ENCODE results near the gene CAMK2A.

CAMK2A gene

DNA sequence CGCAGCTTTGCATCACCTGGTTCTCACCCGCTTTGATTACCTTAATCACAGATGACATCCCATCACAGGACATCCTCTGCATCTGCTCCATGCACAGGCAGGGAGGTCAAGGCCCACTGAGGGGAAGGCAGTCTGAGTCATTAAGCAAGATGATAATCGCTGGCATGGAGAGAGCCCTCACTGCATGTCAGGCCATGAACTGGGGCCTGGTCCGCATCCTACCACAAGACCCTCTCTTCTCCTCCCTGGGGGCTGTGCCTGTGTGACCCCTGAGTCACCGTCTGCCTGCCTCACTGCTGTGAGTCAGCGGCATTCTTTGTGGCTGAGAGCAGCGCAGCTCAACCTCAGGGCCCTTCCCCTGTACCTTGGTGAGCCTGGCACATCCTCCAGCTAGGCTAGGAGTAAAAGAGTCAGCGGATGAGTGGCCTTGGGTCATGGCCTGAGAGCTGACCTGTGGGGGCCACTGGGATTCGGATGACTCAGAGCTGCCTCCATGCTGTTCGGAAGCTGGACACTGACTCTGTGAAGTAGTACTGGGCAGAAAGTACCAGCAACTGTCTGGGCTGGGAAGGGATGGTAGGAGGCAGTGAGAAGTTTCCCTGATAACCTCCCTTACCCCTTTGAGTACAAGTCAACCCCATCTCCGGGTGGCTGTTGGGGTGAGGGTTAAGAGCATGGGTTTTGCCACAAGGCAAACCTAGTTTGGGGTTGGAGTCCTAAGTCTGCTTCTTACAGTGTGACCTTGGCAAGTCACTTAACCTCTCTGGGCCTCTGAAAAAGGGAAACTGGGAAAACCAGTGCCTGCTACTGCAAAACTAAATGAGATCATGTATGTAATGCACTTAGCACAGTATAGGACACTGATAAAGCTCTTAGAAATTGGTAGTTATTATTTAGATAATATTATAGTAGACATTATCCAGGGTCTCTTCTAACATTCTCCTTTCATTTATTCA lies 27.8 kb upstream of the CAMK2A start:
- no peak overlapping the region for H3K4me3 ChIP-seq (ENCODE audit: low read length)
- DNase-seq (ENCODE audit: low read depth), result peak; percentile 99
- TF ChIP-seq, protein P1, sequence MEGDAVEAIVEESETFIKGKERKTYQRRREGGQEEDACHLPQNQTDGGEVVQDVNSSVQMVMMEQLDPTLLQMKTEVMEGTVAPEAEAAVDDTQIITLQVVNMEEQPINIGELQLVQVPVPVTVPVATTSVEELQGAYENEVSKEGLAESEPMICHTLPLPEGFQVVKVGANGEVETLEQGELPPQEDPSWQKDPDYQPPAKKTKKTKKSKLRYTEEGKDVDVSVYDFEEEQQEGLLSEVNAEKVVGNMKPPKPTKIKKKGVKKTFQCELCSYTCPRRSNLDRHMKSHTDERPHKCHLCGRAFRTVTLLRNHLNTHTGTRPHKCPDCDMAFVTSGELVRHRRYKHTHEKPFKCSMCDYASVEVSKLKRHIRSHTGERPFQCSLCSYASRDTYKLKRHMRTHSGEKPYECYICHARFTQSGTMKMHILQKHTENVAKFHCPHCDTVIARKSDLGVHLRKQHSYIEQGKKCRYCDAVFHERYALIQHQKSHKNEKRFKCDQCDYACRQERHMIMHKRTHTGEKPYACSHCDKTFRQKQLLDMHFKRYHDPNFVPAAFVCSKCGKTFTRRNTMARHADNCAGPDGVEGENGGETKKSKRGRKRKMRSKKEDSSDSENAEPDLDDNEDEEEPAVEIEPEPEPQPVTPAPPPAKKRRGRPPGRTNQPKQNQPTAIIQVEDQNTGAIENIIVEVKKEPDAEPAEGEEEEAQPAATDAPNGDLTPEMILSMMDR (conservative IDR thresholded peaks at IDR 0.05; ENCODE audit: low read depth, low read length), result no peak

DNA sequence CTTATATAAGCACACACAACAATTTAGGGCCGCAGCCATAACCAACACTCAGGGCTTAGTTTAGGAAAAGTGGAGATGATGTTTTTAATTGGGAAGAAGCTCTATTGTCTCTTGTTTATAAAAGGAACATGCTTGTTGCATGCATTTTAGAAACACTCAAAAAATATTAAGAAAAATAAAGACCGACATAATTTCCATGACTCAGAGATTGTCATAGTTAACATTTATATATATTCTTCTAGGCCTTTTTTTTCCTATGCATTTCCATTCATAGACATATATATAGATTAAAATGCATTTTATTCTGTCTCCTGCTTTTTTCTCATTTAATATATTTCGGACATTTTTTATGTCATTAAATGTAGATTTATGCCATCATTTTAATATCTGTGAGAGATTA lies 26.7 kb upstream of the CAMK2A start:
- DNase-seq (ENCODE audit: low read depth), result no peak
- no peak overlapping the region for H3K4me3 ChIP-seq (ENCODE audit: low read length)
- TF ChIP-seq, protein P1 (conservative IDR thresholded peaks at IDR 0.05; ENCODE audit: low read depth, low read length), result no peak

DNA sequence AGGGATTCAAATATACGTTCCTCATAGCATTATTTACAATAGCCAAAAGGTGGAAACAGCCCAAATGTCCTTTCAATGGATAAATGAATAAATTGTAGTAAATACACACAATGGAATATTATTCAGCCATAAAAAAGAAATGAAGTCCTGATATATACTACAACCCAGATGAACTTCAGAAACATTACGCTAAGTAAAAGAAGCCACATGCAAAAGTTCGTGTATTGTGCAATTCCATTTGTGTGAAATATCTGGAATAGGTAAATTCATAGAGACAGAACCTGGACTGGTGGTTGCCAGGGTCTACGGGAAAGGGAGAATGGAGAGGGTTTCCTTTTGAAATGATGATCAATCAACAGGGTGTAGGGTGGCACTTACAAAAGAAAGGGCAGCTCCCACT lies 25.7 kb upstream of the CAMK2A start:
- no peak overlapping the region for H3K4me3 ChIP-seq (ENCODE audit: low read length)
- TF ChIP-seq, protein P1 (conservative IDR thresholded peaks at IDR 0.05; ENCODE audit: low read depth, low read length), result no peak
- DNase-seq (ENCODE audit: low read depth), result no peak

DNA sequence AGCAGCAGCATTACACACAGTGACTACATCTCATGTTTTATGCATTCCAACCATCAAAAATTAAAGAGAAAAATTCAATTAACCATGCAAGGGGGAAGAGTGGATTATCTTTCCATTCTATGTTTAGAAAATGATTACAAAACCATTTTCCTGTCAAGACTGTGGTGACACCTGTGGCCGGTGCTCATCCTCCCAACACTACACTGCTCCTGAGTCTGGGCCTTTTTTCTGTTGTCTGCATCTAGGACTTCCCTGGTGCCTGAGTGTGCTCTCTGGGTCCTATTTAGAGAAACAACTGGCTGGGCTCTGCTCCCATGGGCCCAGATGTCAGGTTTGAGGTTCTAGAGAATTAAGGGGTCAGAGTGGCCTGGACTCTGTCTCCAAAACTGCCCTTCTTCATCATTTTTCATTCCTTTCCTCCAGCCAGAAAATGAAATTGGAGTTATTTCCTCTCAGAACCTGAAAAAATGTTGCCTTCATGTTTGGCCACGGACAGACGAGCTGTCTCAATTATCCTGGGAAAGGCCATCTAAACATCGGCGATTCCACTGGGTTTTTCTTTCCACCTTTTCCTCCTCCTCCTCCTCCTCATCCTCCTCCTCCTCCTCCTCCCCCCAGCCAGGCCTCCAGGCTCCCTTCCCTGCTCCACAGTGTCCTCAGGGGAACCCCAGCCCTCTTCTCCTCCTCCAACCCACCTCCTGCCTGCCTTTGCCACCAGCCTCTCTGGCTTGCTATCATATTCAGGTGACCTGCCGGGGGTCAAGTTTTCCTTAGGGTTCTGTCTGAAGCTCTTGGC lies 24.5 kb upstream of the CAMK2A start:
- DNase-seq (ENCODE audit: low read depth), result no peak
- no peak overlapping the region for H3K4me3 ChIP-seq (ENCODE audit: low read length)
- TF ChIP-seq, protein P1 (conservative IDR thresholded peaks at IDR 0.05; ENCODE audit: low read depth, low read length), result no peak

DNA sequence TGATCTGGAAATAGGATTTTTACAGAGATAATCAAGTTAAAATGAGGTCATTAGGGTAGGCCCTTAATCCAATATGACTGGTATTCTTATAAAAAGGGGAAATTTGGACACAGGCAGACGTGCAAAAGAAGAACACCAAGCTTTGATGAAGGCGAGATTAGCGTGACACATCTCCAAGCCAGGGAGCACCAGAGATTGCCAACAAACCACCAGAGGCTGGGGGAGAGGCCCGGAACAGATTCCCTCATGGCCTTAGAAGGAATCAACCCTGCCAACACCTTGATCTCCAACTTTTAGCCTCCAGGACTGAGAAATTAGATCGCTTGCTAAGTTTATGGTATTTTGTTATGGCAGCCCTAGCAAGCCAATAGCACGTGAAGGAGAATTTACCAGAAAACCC lies 23.9 kb upstream of the CAMK2A start:
- TF ChIP-seq, protein P1 (conservative IDR thresholded peaks at IDR 0.05; ENCODE audit: low read depth, low read length), result no peak
- DNase-seq (ENCODE audit: low read depth), result no peak
- no peak overlapping the region for H3K4me3 ChIP-seq (ENCODE audit: low read length)

DNA sequence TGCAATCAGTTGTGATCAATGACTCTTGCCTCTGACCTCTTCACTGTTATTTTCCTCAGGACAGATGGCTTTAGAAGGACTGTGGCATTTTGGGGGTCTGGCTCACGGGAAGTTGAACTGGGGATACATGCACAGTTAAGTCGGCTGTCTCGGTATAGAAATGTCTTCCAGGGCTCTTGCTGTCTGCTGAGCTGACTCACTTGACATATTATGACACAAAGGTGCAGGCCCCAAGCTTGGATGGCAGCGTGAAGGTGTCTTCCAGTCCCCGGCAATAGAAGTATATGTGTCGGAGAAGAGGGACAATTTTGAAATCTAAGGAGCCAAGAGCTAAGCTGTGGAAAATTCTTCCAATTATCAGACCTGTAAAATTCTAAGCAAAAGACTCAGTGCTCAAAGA lies 22.9 kb upstream of the CAMK2A start:
- TF ChIP-seq, protein P1 (conservative IDR thresholded peaks at IDR 0.05; ENCODE audit: low read depth, low read length), result no peak
- no peak overlapping the region for H3K4me3 ChIP-seq (ENCODE audit: low read length)
- no peak for DNase-seq (ENCODE audit: low read depth)

All from retinal pigment epithelial cell (primary cell).